Measurements from ENCODE around the gene ERCC6L2. TPM values are rescaled to one million over a fixed set of nuclear protein-coding genes. Genes with fewer than 3 reads are reported as not detected.

The ERCC6L2 gene
- total RNA-seq, 1 experiment from 2014 or later = 65.8 TPM

DNA sequence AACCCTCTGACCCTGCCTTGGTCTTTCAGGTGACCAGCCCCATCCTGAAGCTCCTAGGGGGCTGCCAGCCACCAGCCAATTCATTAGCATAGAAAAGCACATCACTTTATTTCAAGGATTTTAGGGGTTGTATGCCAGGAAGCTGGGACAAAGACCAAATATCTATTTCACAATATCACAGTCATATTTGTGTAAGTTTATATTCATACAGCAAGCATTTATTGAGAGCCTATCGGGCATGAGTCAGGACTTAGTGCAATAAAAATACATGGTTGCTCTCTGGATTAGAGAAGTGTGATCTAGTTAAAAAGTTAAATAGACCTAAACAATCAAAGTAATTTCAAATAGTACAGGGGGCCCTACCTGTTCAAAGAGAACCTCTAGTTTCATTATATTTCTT lies 113.8 kb downstream of the ERCC6L2 start:
- in situ Hi-C loops (cut with HindIII; ENCODE audit: low pct_unique_long_range_greater_than_20kb, low sequenced_read_pairs) = no loop called here
- no peak for DNase-seq (ENCODE audit: low read depth, low spot score)

GRCh38 chr9:95991326-95991725 lies 115.8 kb downstream of the ERCC6L2 start:
- in situ Hi-C loops (cut with HindIII; ENCODE audit: low pct_unique_long_range_greater_than_20kb, low sequenced_read_pairs) = no loop called here

DNA sequence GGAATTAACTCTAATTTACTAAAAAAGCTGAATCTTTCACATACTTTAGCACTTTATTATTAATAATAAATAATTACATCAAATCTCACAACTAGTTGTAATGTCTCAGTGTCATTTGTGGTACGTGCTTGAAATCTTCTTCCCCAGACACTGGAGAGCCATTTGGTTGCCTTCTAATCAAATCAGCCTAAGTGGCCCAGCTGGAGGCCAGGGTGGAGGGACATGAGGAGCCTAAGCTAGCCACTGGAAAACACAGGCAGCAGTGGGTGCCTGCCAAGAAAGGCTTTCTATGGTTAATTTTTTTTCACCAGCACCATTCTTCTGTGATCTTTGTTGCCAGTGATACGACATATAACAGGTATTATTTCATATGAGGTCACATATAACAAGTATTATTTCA lies 117.0 kb downstream of the ERCC6L2 start:
- in situ Hi-C loops (cut with HindIII; ENCODE audit: low pct_unique_long_range_greater_than_20kb, low sequenced_read_pairs) = no loop called here
- DNase-seq (ENCODE audit: low read depth, low spot score) = no peak

More at GRCh38 chr9:95991326-95991725, 115.8 kb downstream of the ERCC6L2 start:
- DNase-seq (ENCODE audit: low read depth, low spot score) = peak; percentile 16

DNA sequence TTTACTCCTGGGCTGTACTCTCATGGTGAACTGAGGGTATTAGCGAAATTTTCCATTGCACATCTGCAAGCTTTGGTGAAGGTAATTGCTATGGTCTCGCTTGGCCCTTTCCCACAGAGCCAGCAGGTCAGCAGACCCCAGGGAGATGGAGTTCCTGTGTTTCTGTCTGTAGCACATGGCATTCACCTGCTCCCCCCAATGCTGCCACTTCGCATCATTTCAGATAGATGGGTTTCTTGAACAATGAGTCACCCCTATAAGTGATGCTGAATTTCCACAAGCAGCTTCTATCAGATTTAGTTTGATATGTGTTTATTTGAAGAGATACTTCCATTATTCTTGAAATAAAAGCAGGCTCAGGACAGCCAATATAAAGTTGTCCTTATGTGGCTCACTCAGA lies 117.8 kb downstream of the ERCC6L2 start:
- DNase-seq (ENCODE audit: low read depth, low spot score) = no peak
- in situ Hi-C loops (cut with HindIII; ENCODE audit: low pct_unique_long_range_greater_than_20kb, low sequenced_read_pairs) = no loop called here

DNA sequence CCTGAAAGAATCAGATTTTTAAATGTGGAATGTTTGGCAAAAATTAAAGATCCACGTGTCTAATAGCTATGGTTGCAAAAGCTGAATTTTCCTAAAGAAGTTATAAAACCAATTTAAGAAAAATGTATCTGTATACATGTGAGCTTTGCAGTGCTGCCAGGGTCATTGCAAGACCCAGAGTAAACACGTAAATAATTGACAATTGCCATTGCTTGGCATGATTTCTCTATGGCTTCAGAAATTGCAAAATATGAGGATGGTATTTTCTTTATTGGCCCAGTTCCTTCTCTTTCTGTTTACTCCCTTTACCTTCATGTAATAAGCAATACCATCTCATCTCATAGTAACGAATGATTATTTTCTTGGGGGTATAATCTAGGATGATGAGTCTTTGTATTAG lies 123.9 kb downstream of the ERCC6L2 start:
- DNase-seq (ENCODE audit: low read depth, low spot score) = no peak
- in situ Hi-C loops (cut with HindIII; ENCODE audit: low pct_unique_long_range_greater_than_20kb, low sequenced_read_pairs) = no loop called here

GRCh38 chr9:96004379-96004778 lies 128.9 kb downstream of the ERCC6L2 start:
- no peak for DNase-seq (ENCODE audit: low read depth, low spot score)
- in situ Hi-C loops (cut with HindIII; ENCODE audit: low pct_unique_long_range_greater_than_20kb, low sequenced_read_pairs) = no loop called here

DNA sequence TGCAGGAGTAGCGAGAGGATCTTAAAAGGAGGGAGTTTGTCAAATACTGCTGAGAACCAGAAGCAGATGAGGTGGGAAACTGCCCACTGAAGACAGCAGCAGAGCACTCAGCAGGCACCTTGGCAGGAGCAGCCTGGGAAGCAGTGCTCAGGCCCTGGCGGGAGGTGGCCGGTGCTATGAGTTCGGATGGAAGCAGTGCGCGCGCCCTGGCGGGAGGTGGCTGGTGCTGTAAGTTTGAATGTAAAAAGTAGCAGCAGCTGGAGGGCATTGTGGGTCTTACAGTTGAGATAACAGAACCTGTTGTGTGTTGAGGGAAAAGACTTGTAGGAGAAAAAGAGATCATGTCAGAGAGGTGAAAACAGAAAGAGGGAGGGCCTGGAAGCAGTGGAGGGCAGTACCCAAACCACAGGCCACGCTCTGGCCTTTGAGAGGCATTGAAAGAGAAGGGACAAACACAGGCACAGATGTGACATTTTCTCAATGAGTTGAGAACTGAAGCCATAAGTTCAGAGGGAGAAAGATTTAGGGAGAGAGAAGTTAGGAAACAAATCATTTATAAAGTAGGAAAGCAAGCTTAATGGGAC lies 130.9 kb downstream of the ERCC6L2 start:
- in situ Hi-C loops (cut with HindIII; ENCODE audit: low pct_unique_long_range_greater_than_20kb, low sequenced_read_pairs) = no loop called here
- DNase-seq (ENCODE audit: low read depth, low spot score) = no peak

DNA sequence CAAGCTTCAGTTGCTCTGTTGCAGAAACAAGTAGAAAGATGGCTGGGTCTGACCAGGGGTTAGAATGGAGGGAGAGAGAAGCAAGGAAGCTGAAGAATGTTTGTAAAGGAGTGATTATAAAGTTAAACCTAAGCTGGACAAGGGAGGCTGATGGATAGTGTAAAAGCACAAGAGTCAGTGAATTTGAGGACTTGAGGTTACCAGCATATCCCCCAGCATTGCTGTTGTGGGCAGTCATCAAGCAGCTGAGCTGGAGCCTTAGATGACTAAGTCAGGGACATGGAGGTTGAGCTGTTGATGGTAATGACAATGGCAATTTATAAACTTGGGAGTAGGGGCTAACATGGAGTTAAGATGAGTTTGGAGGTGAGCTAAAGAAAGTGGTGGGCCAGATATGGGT lies 131.5 kb downstream of the ERCC6L2 start:
- in situ Hi-C loops (cut with HindIII; ENCODE audit: low pct_unique_long_range_greater_than_20kb, low sequenced_read_pairs) = no loop called here
- no peak for DNase-seq (ENCODE audit: low read depth, low spot score)

GRCh38 chr9:96008502-96009222 lies 133.2 kb downstream of the ERCC6L2 start:
- in situ Hi-C loops (cut with HindIII; ENCODE audit: low pct_unique_long_range_greater_than_20kb, low sequenced_read_pairs) = no loop called here
- DNase-seq (ENCODE audit: low read depth, low spot score) = no peak

GRCh38 chr9:96009223-96009602 lies 133.7 kb downstream of the ERCC6L2 start:
- DNase-seq (ENCODE audit: low read depth, low spot score) = no peak
- in situ Hi-C loops (cut with HindIII; ENCODE audit: low pct_unique_long_range_greater_than_20kb, low sequenced_read_pairs) = no loop called here

DNA sequence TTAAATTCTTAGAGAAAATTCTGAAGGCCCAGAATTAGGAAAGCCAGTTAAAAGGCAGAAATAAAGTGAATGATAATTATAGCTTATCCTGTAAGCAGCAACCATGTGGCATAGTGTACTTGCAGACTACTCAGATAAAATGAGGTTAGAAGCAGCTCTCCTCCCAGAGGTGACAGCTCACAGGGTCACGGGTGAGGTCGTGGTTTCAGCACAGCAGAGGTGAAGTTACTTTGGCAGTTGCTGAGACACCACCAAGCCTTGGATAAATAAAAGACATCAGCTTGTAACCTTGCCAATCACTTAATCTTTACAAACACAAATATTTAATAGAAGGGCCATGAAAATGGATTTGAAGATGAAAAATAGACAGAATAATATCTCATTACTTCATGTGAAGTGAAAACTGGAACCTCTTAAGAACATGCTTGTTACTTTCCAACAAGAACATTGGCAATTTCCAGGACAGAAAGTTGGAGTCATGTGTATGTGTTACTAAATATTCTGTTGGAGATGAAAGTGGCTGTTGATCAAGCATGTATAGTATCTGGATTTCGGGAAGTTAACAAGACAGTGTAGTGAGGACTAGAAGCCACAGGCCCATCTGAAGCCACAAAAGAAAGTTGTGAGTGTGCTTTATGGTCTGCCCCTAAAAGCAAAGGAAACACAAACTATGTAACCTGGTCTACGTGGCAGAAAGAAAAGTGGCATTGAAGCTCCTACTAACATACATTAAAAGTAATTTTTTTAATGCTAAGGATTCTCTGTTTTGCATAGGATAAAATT lies 134.4 kb downstream of the ERCC6L2 start:
- DNase-seq (ENCODE audit: low read depth, low spot score) = no peak
- in situ Hi-C loops (cut with HindIII; ENCODE audit: low pct_unique_long_range_greater_than_20kb, low sequenced_read_pairs) = no loop called here

GRCh38 chr9:96014078-96014477 lies 138.6 kb downstream of the ERCC6L2 start:
- no peak for DNase-seq (ENCODE audit: low read depth, low spot score)
- in situ Hi-C loops (cut with HindIII; ENCODE audit: low pct_unique_long_range_greater_than_20kb, low sequenced_read_pairs) = no loop called here

DNA sequence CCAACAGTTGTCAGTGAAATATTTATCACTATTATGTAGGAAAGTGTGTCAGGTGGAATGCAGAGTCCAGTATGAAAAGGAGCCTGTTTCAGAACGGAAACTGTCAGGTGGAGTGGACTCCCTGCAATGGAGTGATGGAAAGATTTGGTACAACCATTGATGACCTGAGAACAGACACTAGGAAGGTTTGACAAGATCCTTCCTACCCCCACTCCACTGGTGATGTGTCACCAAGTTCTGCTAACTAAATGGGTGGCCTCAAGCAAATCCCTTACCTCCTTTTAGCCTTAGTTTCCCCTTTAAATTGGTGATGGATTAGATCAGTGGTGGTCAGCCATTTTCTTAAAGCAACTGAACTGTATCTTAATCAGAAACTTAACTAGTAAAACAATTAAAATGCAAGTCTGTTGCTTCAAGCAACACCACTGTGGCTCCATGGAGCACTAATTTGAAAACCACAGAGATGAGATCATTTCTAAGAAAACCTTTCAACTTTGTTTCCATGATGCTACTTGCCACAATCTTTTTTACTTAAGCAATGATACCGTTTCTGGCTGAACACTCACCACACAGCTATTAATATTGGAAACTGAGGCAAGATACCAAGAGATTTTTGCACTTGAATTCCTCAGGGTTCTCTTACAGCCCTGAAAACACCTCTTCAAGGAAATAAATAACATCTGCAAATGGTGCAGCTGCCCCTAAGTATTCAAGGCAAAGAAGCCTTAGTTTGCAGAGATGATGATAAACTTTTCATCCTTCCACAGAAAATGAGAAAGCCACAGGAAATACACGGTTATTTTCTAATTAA lies 140.6 kb downstream of the ERCC6L2 start:
- in situ Hi-C loops (cut with HindIII; ENCODE audit: low pct_unique_long_range_greater_than_20kb, low sequenced_read_pairs) = no loop called here
- DNase-seq (ENCODE audit: low read depth, low spot score) = no peak

Small RNA genes within 50 kb of the gene (small RNA-seq; reads per million reads assigned to genes)
- 0 to 5.0 reads per million in 2 experiments for gene RNA5SP289
- 0 to 0.33 reads per million in 2 experiments for gene RNU2-46P

All from SK-MEL-5 (cell line).